GM12878 (cell line): ENCODE data around the gene RANBP3. TPM values are rescaled to one million over a fixed set of nuclear protein-coding genes. Genes with fewer than 3 reads are reported as not detected.

Source experiments
- ASH2L ChIP-seq: fragments of 300-600, 200-600 bp; sonication (generic); IDR thresholded peaks from 2 replicates; pipeline ENCODE4 v1.6.1; 2017; ENCODE audit warnings: low read depth, mild to moderate bottlenecking, borderline replicate concordance
- BHLHE40 ChIP-seq, 2 experiments: fragments of 450-650 bp in 1 of 2; IDR thresholded peaks; 2 replicates each; pipeline ENCODE4 v1.6.1; 2011 to 2017; ENCODE audit warnings: low read depth in 2 of 2, borderline replicate concordance in 1 of 2, improper control_type of control experiment in 1 of 2, low read length in 1 of 2, mild to moderate bottlenecking in 1 of 2
- CHD4 ChIP-seq: fragments of 200-600 bp; sonication (generic); IDR thresholded peaks from 2 replicates; pipeline ENCODE4 v1.6.1; 2016; ENCODE audit warnings: mild to moderate bottlenecking
- CUX1 ChIP-seq: IDR thresholded peaks from 2 replicates; pipeline ENCODE4 v1.6.1; 2012; ENCODE audit warnings: improper control_type of control experiment, low read depth, low read length; ENCODE audit not compliant: insufficient replicate concordance
- E4F1 ChIP-seq: fragments of 450-650 bp; IDR thresholded peaks from 2 replicates; pipeline ENCODE4 v1.6.1; 2018; ENCODE audit warnings: borderline replicate concordance, mild to moderate bottlenecking; ENCODE audit not compliant: partially characterized antibody
- EED ChIP-seq: sonication (generic); IDR thresholded peaks from 2 replicates; pipeline ENCODE4 v1.6.1; 2016; ENCODE audit warnings: antibody characterized with exemption, low read depth
- EP300 ChIP-seq, 2 experiments: fragments of 150-350 bp in 1 of 2; IDR thresholded peaks; 2 replicates each; pipeline ENCODE4 v1.6.1; 2011 to 2012; ENCODE audit warnings: low read depth in 2 of 2, low read length in 2 of 2, borderline replicate concordance in 1 of 2, improper control_type of control experiment in 1 of 2, inconsistent platforms in 1 of 2; ENCODE audit not compliant: control insufficient read depth in 1 of 2
- IKZF1 ChIP-seq: fragments of 450-650 bp; conservative IDR thresholded peaks from 2 replicates; pipeline ENCODE4 v1.6.1; 2017; ENCODE audit warnings: antibody characterized with exemption, mild to moderate bottlenecking
- NFYB ChIP-seq: IDR thresholded peaks from 2 replicates; pipeline ENCODE4 v1.6.1; 2011; ENCODE audit warnings: low read depth, mild to moderate bottlenecking, low read length, improper control_type of control experiment, moderate library complexity; ENCODE audit not compliant: insufficient read depth
- NR2F1 ChIP-seq: fragments of 450-650 bp; conservative IDR thresholded peaks from 2 replicates; pipeline ENCODE4 v1.6.1; 2017; ENCODE audit warnings: mild to moderate bottlenecking
- PAX8 ChIP-seq: fragments of 450-650 bp; IDR thresholded peaks from 2 replicates; pipeline ENCODE4 v1.6.1; 2017; ENCODE audit warnings: mild to moderate bottlenecking, moderate library complexity
- PBX3 ChIP-seq: IDR thresholded peaks from 2 replicates; pipeline ENCODE4 v1.6.1; 2011; ENCODE audit warnings: mild to moderate bottlenecking, low read depth, low read length, moderate library complexity; ENCODE audit not compliant: insufficient replicate concordance
- SMAD5 ChIP-seq: IDR thresholded peaks from 2 replicates; pipeline ENCODE4 v1.6.1; 2016; ENCODE audit warnings: antibody characterized with exemption, low read depth
- SMARCA5 ChIP-seq: fragments of 450-650 bp; IDR thresholded peaks from 2 replicates; pipeline ENCODE4 v1.6.1; 2017; ENCODE audit warnings: mild to moderate bottlenecking
- SMC3 ChIP-seq: IDR thresholded peaks from 2 replicates; pipeline ENCODE4 v1.6.1; 2011; ENCODE audit warnings: low read length, improper control_type of control experiment, borderline replicate concordance
- SPI1 ChIP-seq: IDR thresholded peaks from 2 replicates; pipeline ENCODE4 v1.6.1; 2011; ENCODE audit warnings: low read depth, mild to moderate bottlenecking, low read length, moderate library complexity, borderline replicate concordance; ENCODE audit not compliant: insufficient read depth
- SREBF2 ChIP-seq: IDR thresholded peaks from 2 replicates; pipeline ENCODE4 v1.6.1; 2012; ENCODE audit warnings: mild to moderate bottlenecking, low read length
- TAF1 ChIP-seq: IDR thresholded peaks from 2 replicates; pipeline ENCODE4 v1.6.1; 2011; ENCODE audit warnings: mild to moderate bottlenecking, low read depth, low read length, borderline replicate concordance
- TARDBP ChIP-seq: IDR thresholded peaks from 2 replicates; pipeline ENCODE4 v1.6.1; 2016; ENCODE audit warnings: borderline replicate concordance
- TCF7 ChIP-seq: IDR thresholded peaks from 2 replicates; pipeline ENCODE4 v1.6.1; 2014; ENCODE audit warnings: antibody characterized with exemption, borderline replicate concordance
- WRNIP1 ChIP-seq: IDR thresholded peaks from 2 replicates; pipeline ENCODE4 v1.6.1; 2011; ENCODE audit warnings: low read depth, low read length, improper control_type of control experiment, borderline replicate concordance
- YBX1 ChIP-seq: fragments of 450-650 bp; IDR thresholded peaks from 2 replicates; pipeline ENCODE4 v1.6.1; 2016; ENCODE audit warnings: antibody characterized with exemption
- ZBED1 ChIP-seq: IDR thresholded peaks from 2 replicates; pipeline ENCODE4 v1.6.1; 2016; ENCODE audit warnings: borderline replicate concordance
- polyA plus RNA-seq, 11 experiments: library from polyadenylated mRNA; depleted of rRNA in 4 of 11; unstranded in 6 of 11; stranded (reverse) in 5 of 11; fragments of >200 nt; fragmentation: Nextera tagmentation in 4 of 11; fragmentation: Illumina TruSeq in 1 of 11; extraction: Ambion mirVana in 4 of 11; extraction: Trizol in 1 of 11; gene quantifications; 1 replicate in 1 of 11; 2 replicates in 10 of 11; pipeline versions ENCODE4 v1.2.1 to v1.2.3, GENCODE V29; 2011 to 2016; ENCODE audit warnings: inconsistent platforms in 2 of 11, missing spikeins in 2 of 11, low read depth in 1 of 11
- total RNA-seq, 4 experiments: library from RNA; depleted of rRNA in 3 of 4; stranded (reverse); fragments of >200 nt in 3 of 4; fragmentation: Illumina TruSeq in 1 of 4; extraction: Trizol in 1 of 4; gene quantifications; 2 replicates each; pipeline versions ENCODE4 v1.2.1 to v1.2.3, GENCODE V29; 2013 to 2021

Gene RANBP3
- total and polyA plus RNA-seq, 10 of the 15 experiments (the other 5 are each of a cell fraction or from before 2014, with no cell fraction given) = 1.1 to 81.6 (median 60.0) TPM

GRCh38 chr19:5903624-5904351 is 74.2 kb downstream of the RANBP3 start, which contains the start of gene NDUFA11 (continued):
- TF ChIP-seq EP300 (IDR thresholded peaks at IDR 0.05; ENCODE audit: borderline replicate concordance in 1 of 2, control insufficient read depth in 1 of 2, low read depth in 2 of 2, low read length in 2 of 2) = peak in 1 of 2 experiments; percentile 26; a peak in 1 of 4 replicates
- TF ChIP-seq SREBF2 = no peak
- no peak for TF ChIP-seq SMARCA5
- no peak for TF ChIP-seq PAX8
- no peak for TF ChIP-seq SPI1
- TF ChIP-seq IKZF1 = peak; percentile 98
- peak; percentile 95 to 98 for TF ChIP-seq BHLHE40 (IDR thresholded peaks at IDR 0.05; ENCODE audit: borderline replicate concordance in 1 of 2, low read depth in 2 of 2, low read length in 1 of 2)
- TF ChIP-seq CHD4 = no peak
- no peak for TF ChIP-seq ASH2L
- no peak for TF ChIP-seq TCF7
- TF ChIP-seq WRNIP1 = no peak
- no peak for TF ChIP-seq EED
- no peak for TF ChIP-seq NFYB
- no peak for TF ChIP-seq SMC3
- no peak for TF ChIP-seq PBX3
- 0 out of 2 replicates have a peak, but pooled peaks have one; percentile 32 for TF ChIP-seq ZBED1
- TF ChIP-seq NR2F1 = peak; percentile 62
- peak; percentile 70 for TF ChIP-seq TAF1
- TF ChIP-seq SMAD5 = peak; percentile 83
- no peak for TF ChIP-seq CUX1
- TF ChIP-seq TARDBP = peak; percentile 98
- TF ChIP-seq E4F1 = no peak
- no peak for TF ChIP-seq YBX1
